Adrenal gland (tissue), 12 donors: ENCODE data around the gene RASL10B. TPM values are rescaled to one million over a fixed set of nuclear protein-coding genes. Genes with fewer than 3 reads are reported as not detected.

Experiments used
- DNase-seq, 7 donors: peaks; one replicate each; pipeline ENCODE4 v3.0.0-alpha.2; 2019 to 2020
- H3K27ac ChIP-seq, 5 donors: fragments of 200-600 bp; sonication (generic) in 4 of 5; 1 replicate in 3 of 5; 2 replicates in 2 of 5; pipeline versions ENCODE4 v1.5.1 to v1.8.0; 2016 to 2020; ENCODE audit warnings: mild to moderate bottlenecking in 1 of 5
- H3K27me3 ChIP-seq: fragments of 200-600 bp; 2 replicates; pipeline ENCODE4 v1.8.0; 2021
- H3K36me3 ChIP-seq, 2 donors: fragments of 200-600 bp; replicated peaks in 1 of 2; 1 replicate in 1 of 2; 2 replicates in 1 of 2; pipeline versions ENCODE4 v1.5.1 to v1.8.0; 2018 to 2022
- H3K4me1 ChIP-seq, 2 donors: fragments of 200-600 bp; replicated peaks in 1 of 2; 1 replicate in 1 of 2; 2 replicates in 1 of 2; pipeline versions ENCODE4 v1.5.1 to v1.8.0; 2018 to 2021
- H3K4me3 ChIP-seq, 4 donors: fragments of 200-600 bp; sonication (generic) in 3 of 4; one replicate each; pipeline ENCODE4 v1.5.1; 2016 to 2018
- H3K9me3 ChIP-seq, 3 donors: fragments of 200-600 bp; sonication (generic) in 1 of 3; replicated peaks in 1 of 3; 1 replicate in 2 of 3; 2 replicates in 1 of 3; pipeline versions ENCODE4 v1.5.1 to v1.8.0; 2016 to 2021
- CTCF ChIP-seq, 6 experiments: fragments of 450-650 bp in 4 of 6; fragments of 200-600 bp in 2 of 6; sonication (generic) in 1 of 6; IDR thresholded peaks; 1 replicate in 5 of 6; 2 replicates in 1 of 6; pipeline versions ENCODE4 v1.5.1 to v1.8.0; 2016 to 2021; ENCODE audit warnings: antibody characterized with exemption in 6 of 6, mild to moderate bottlenecking in 2 of 6, moderate library complexity in 1 of 6
- POLR2A ChIP-seq, 2 donors: fragments of 450-650 bp; IDR thresholded peaks; one replicate each; pipeline ENCODE4 v1.6.1; 2017; ENCODE audit warnings: antibody characterized with exemption in 2 of 2, mild to moderate bottlenecking in 2 of 2, moderate library complexity in 1 of 2
- WGBS, 4 donors: extraction: QIAGEN DNeasy Blood & Tissue Kit in 2 of 4; methylation state at CpG; one replicate each; pipeline versions ENCODE4 v1.1.5 to v1.1.7; 2013 to 2017; 5-methylcytosine and 5-hydroxymethylcytosine counted together
- intact Hi-C, 2 donors: fragments of 100-400 bp; cut with DNase I; formaldehyde crosslinking; loops; one replicate each; pipeline versions ENCODE4 v1.14.1 to v1.15.0; 2022 to 2023
- polyA plus RNA-seq, 3 donors: library from polyadenylated mRNA; stranded (reverse); fragments of 200-250 nt in 2 of 3; fragments of 350-450 nt in 1 of 3; fragmentation: Illumina TruSeq in 1 of 3; extraction: RNeasy Lipid Tissue Mini Kit (QIAGEN cat#74804) in 1 of 3; gene quantifications; one replicate each; pipeline ENCODE4 v1.2.3, GENCODE V29; 2013 to 2014
- total RNA-seq, 9 donors: library from RNA; depleted of rRNA in 4 of 9; stranded (reverse); fragments of >200 nt in 4 of 9; fragments of 120-200 nt in 1 of 9; fragmentation: NEBNext Ultra II Directional in 1 of 9; extraction: Animal tissue kit (Norgen Biotek cat#: 25700) in 1 of 9; gene quantifications; one replicate each; pipeline versions ENCODE4 v1.1.0 to v1.2.4, GENCODE V29; 2013 to 2023
- donor health status: healthy with polysubstance abuse.
- donor health status: Bipolar disorder and iron deficiency.
- donor health status: DM: yes; HTN: yes; CAD: no.
- donor health status: DM: no; HTN: no; CAD: no.
- donor health status: DM: no; HTN: no; CAD: no.
- donor health status: DM: yes; HTN: yes; CAD: no.

Gene RASL10B
- total and polyA plus RNA-seq, 12 donors: 1.1 to 8.1 (median 2.1) TPM

GRCh38 chr17:35764123-35764991 is 32.9 kb downstream of the RASL10B start:
- 4 to 19% (median 8%) methylated on average over 21 to 75 of the region's 75 CpGs for WGBS, 4 donors
- no peaks in the 10 kb centered on the region for H3K27me3 ChIP-seq
- DNase-seq: peak; percentile 87 to 93 (median 90)
- peak overlapping the region in 2 of 5 donors; percentile 54 to 55 for H3K27ac ChIP-seq
- peak overlapping the region in 2 of 4 donors; percentile 18 to 60 for H3K4me3 ChIP-seq
- TF ChIP-seq POLR2A (IDR thresholded peaks at IDR 0.05) (no peak), CTCF (IDR thresholded peaks at IDR 0.05) (peak; percentile 74 to 99 (median 91))
- H3K4me1 ChIP-seq: peaks cover 5 to 11% of the 10 kb centered on the region in 2 donors
- H3K36me3 ChIP-seq: no peaks in the 10 kb centered on the region
- intact Hi-C loops: loop anchor here in 1 of 2 donors (2.0 kb wide), 1 partner anchor 40 kb away; no protein-coding TSS in a partner anchor
- no peaks in the 10 kb centered on the region for H3K9me3 ChIP-seq

GRCh38 chr17:35765086-35765710 is 33.8 kb downstream of the RASL10B start:
- WGBS, 4 donors: 59 to 82% (median 72%) methylated on average over 9 to 11 of the region's 11 CpGs
- Histone ChIP-seq H3K4me1 (peaks cover 5 to 11% of the 10 kb centered on the region in 2 donors), H3K9me3 (no peaks in the 10 kb centered on the region), H3K27me3 (no peaks in the 10 kb centered on the region), H3K27ac (no peak overlapping the region), H3K36me3 (no peaks in the 10 kb centered on the region), H3K4me3 (no peak overlapping the region)
- DNase-seq: no peak
- TF ChIP-seq CTCF (IDR thresholded peaks at IDR 0.05) (no peak), POLR2A (IDR thresholded peaks at IDR 0.05) (no peak)
- intact Hi-C loops: loop anchor here (2.0 to 5.0 kb wide), 2 partner anchors 40 to 42 kb away; partner anchors contain the start of gene TAF15 (in 1 of the 2)

- Histone ChIP-seq H3K9me3 (no peaks in the 10 kb centered on the region), H3K4me3 (no peak overlapping the region), H3K4me1 (peaks cover 5 to 11% of the 10 kb centered on the region in 2 donors), H3K27ac (no peak overlapping the region), H3K27me3 (no peaks in the 10 kb centered on the region), H3K36me3 (no peaks in the 10 kb centered on the region)
- intact Hi-C loops: loop anchor here (2.0 to 5.0 kb wide), 2 partner anchors 39 to 41 kb away; partner anchors contain the start of gene TAF15 (in 1 of the 2)
- WGBS, 4 donors: 65 to 78% (median 76%) methylated on average over 7 to 8 of the region's 8 CpGs
- no peak for DNase-seq
- TF ChIP-seq CTCF (IDR thresholded peaks at IDR 0.05): no peak
- no peak for TF ChIP-seq POLR2A (IDR thresholded peaks at IDR 0.05)
Measured at GRCh38 chr17:35765756-35766488, 34.5 kb downstream of the RASL10B start.
